HG02852 (cell line): ENCODE data around the gene SDC3.

Experiments
- ATAC-seq: cut with Tn5 transposase; IDR thresholded peaks from one replicate; pipeline ENCODE4 v1.9.1; 2021; ENCODE audit warnings: mild to moderate bottlenecking, moderate library complexity; ENCODE audit not compliant: unreplicated experiment

The SDC3 gene

GRCh38 chr1:30929135-30929889, 20.8 kb upstream of the SDC3 start:
- ATAC-seq: no peak

DNA sequence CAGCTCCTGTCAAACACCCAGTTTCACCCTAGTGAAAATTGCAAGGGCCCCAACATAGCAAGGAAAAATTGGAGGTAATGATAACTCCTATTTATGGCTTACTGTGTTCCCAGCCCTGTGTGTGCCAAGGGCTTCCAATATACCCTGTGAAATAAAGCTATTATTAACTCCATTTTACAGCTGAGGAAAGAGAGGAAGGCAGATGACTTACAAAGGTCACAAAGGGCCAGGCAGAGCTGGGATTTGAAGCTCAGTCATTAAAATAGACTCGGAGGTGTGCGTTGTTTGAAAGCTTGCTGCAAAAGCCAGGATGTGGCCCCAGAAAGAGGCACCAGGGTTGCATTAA, 20.2 kb upstream of the SDC3 start:
- no peak for ATAC-seq

DNA sequence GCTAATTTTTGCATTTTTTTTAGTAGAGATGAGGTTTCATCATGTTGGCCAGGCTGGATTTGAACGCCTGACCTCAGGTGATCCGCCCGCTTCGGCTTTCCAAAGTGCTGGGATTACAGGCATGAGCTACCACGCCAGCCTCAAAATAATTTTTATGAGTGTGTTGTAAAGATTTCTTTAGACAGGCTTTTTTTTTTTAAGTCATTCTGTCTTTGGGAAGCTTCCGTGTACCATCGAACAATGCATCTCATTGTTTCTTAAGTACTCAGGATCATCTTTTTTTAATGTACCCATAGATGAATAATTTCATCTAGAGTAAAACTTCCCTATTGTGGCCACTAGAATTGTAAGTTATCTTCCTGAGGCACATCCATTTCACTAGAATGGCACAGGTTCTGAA, 19.6 kb upstream of the SDC3 start:
- ATAC-seq: no peak

- no peak for ATAC-seq
Observed at GRCh38 chr1:30927448-30927847, 18.9 kb upstream of the SDC3 start.

DNA sequence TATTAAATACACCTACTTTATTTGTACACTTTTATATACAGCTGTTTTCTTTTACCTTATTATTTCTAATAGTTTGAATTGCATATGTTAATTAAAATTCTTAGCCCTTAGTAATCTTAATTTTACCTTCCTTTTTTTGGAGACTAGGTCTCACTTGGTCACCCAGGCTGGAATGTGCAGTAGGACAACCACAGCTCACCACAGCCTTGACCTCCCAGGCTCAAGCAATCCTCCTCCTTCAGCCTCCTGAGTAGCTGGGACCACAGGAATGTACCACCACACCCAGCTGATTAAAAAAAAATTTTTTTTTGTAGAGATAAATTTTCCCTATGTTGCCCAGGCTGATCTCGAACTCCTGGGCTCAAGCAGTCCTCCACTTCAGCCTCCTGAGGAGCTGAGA, 15.0 kb upstream of the SDC3 start:
- no peak for ATAC-seq

DNA sequence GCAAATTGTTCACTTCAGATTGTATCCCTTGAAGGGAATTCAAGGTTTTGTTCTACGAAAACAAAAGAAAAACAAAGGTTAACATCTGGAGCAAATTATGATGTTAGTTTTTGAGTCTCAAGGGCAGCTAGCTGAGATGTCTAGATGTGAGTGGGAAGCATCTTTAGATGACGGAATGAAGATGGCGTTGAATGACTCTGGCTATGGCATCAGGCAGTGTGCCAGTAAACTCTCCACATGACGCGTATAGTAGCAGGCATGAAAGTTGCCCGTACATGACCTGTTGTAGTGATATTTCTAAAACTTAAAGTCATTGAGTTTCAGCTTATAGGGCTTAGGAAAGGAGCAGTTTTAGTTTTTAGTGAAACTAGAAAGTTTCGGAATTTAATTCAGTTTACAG, 12.3 kb upstream of the SDC3 start:
- no peak for ATAC-seq

GRCh38 chr1:30919025-30919881, 10.7 kb upstream of the SDC3 start:
- ATAC-seq: no peak

GRCh38 chr1:30916296-30916695, 7.7 kb upstream of the SDC3 start:
- ATAC-seq: no peak

- ATAC-seq: no peak
Observed at GRCh38 chr1:30915491-30916230, 7.1 kb upstream of the SDC3 start.

- no peak for ATAC-seq
Observed at GRCh38 chr1:30914931-30915330, 6.4 kb upstream of the SDC3 start.

GRCh38 chr1:30914587-30914922, 6.0 kb upstream of the SDC3 start:
- no peak for ATAC-seq

GRCh38 chr1:30912913-30913652, 4.5 kb upstream of the SDC3 start:
- no peak for ATAC-seq

DNA sequence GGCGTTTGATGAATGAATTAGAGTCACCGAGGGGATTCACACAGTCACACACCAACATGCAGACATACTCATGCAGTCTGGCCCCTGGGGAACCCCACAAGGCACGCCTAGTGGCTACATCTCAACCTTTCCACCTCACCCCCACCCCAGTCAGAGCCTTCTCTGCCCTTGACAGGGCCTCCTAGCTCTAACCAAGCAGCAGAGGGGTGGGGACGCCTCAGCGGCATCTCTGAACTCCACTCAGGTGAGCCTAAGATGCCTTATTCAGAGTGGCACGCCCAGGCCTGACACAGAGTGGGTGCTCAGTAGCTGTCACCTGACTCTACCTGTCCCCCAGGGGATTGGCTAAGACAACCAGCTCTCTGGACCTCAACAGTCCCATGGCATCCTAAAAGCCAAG, 3.7 kb upstream of the SDC3 start:
- no peak for ATAC-seq

GRCh38 chr1:30911059-30911954, 2.7 kb upstream of the SDC3 start:
- no peak for ATAC-seq

DNA sequence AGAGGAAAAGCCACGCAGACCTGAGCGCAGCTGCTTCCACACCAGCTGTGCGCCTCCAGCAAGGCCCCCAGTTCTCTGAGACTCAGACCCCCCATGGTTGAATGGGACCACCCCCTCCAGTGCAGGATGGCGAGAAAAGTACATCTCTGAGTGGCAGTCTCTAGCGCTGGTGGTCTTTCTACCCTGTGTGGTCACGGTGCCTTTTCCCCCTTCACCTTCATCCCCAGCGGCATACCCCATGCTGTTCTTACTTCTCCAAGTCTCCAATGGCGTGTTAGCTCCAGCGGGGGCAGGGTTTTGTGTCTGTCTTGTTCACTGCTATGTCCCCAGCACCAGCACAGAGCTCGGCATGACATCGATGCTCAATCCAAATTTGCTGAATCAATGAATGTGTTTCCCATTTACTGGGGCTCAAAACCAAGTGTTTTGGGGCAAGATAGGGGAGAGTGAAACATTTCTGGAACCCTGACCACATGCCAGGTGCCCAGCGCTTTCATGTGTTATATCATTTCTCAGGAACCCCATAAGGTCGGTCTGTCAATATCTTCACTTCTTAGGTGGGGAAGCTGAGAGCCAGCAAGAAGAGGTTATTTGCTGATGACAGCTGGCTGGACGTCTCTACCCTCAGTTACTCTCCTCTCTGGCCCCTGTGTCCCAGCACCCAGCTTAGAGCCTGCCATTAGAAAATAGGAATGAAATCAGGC, 959 bp upstream of the SDC3 start:
- no peak for ATAC-seq

DNA sequence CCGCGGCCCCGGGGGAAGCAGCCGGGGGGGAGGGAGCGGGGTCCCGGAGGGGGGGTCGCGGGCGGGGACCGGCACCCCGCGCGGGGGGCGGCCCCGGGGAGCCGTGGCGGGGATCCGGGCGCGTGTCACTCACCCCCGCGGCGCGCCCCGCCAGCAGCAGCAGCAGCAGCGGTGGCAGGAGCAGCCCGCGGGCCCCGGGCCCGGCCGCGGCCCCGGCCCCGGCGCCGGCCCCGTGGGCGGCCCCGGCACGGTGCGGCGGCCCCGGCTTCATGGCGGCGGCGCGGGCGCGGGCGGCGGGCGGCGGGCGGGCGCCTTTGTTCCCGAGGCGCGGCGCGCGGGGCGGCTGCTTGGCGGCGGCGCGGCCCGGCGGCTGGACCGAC, 252 bp downstream of the SDC3 start:
- no peak for ATAC-seq

- ATAC-seq: no peak
Observed at GRCh38 chr1:30907481-30908315, 860 bp downstream of the SDC3 start.

- no peak for ATAC-seq
Observed at GRCh38 chr1:30906631-30907441, 1.7 kb downstream of the SDC3 start.
